Fibroblast of lung (primary cell): Measurements from ENCODE around the gene TRAPPC12. TPM values are rescaled to one million over a fixed set of nuclear protein-coding genes. Genes with fewer than 3 reads are reported as not detected.

Experiments
- DNase-seq, 2 donors: peaks; one replicate each; pipeline versions ENCODE4 v3.0.0 to v3.0.0-alpha.2; 2010; ENCODE audit warnings: low read depth in 2 of 2
- H2AFZ ChIP-seq: 2 replicates; pipeline ENCODE4 v1.5.1; 2012; ENCODE audit warnings: low read length, control low read depth, inconsistent platforms
- H3K27ac ChIP-seq: 2 replicates; pipeline ENCODE4 v1.5.1; 2011; ENCODE audit warnings: low read length, control low read depth; ENCODE audit not compliant: insufficient read depth
- H3K27me3 ChIP-seq: 2 replicates; pipeline ENCODE4 v1.5.1; 2011; ENCODE audit warnings: mild to moderate bottlenecking, low read length; ENCODE audit not compliant: control insufficient read depth, insufficient read depth
- H3K36me3 ChIP-seq: 2 replicates; pipeline ENCODE4 v1.5.1; 2011; ENCODE audit warnings: low read length; ENCODE audit not compliant: control insufficient read depth, insufficient read depth
- H3K4me1 ChIP-seq: 2 replicates; pipeline ENCODE4 v1.5.1; 2011; ENCODE audit warnings: low read length; ENCODE audit not compliant: control insufficient read depth, insufficient read depth; ENCODE audit errors: extremely low read depth
- H3K4me2 ChIP-seq: 2 replicates; pipeline ENCODE4 v1.5.1; 2011; ENCODE audit warnings: low read length, control low read depth; ENCODE audit not compliant: insufficient read depth; ENCODE audit errors: extremely low read depth
- H3K4me3 ChIP-seq, 4 experiments: fragments of 200-600 bp in 1 of 4; sonication (generic) in 1 of 4; replicated peaks in 1 of 4; 2 replicates each; pipeline ENCODE4 v1.5.1; 2011 to 2016; ENCODE audit warnings: low read length in 4 of 4, low read depth in 3 of 4, mild to moderate bottlenecking in 3 of 4, control low read depth in 2 of 4, inconsistent platforms in 1 of 4, mixed read lengths in 1 of 4; ENCODE audit not compliant: insufficient read depth in 1 of 4; ENCODE audit errors: control extremely low read depth in 1 of 4
- H3K79me2 ChIP-seq: 2 replicates; pipeline ENCODE4 v1.5.1; 2012; ENCODE audit warnings: mild to moderate bottlenecking, low read length, inconsistent platforms; ENCODE audit not compliant: control insufficient read depth, insufficient read depth
- H3K9ac ChIP-seq: 2 replicates; pipeline ENCODE4 v1.5.1; 2011; ENCODE audit warnings: mild to moderate bottlenecking, low read length, control low read depth; ENCODE audit not compliant: insufficient read depth
- H3K9me3 ChIP-seq: 2 replicates; pipeline ENCODE4 v1.5.1; 2012; ENCODE audit warnings: low read depth, low read length; ENCODE audit not compliant: control insufficient read depth, insufficient read depth
- H4K20me1 ChIP-seq: 2 replicates; pipeline ENCODE4 v1.5.1; 2011; ENCODE audit warnings: low read length; ENCODE audit not compliant: control insufficient read depth, insufficient read depth; ENCODE audit errors: extremely low read depth
- CTCF ChIP-seq, 2 donors: IDR thresholded peaks in 1 of 2; conservative IDR thresholded peaks in 1 of 2; 1 replicate in 1 of 2; 2 replicates in 1 of 2; pipeline ENCODE4 v1.5.1; 2011 to 2012; ENCODE audit warnings: low read length in 2 of 2, control low read depth in 1 of 2, inconsistent platforms in 1 of 2, low read depth in 1 of 2, mild to moderate bottlenecking in 1 of 2
- EZH2 ChIP-seq: IDR thresholded peaks from 2 replicates; pipeline ENCODE4 v1.5.1; 2012; ENCODE audit warnings: low read length, control low read depth, mild to moderate bottlenecking; ENCODE audit errors: missing control alignments
- polyA plus RNA-seq, 2 donors: library from polyadenylated mRNA; depleted of rRNA in 1 of 2; stranded (reverse) in 1 of 2; unstranded in 1 of 2; fragments of >200 nt; gene quantifications; 2 replicates each; pipeline ENCODE4 v1.2.1, GENCODE V29; 2011 to 2012; ENCODE audit warnings: missing spikeins in 1 of 2
- total RNA-seq: library from RNA; depleted of rRNA; stranded (reverse); fragments of >200 nt; gene quantifications from 2 replicates; pipeline ENCODE4 v1.2.1, GENCODE V29; 2014

Gene TRAPPC12
- total and polyA plus RNA-seq, 2 donors (not counting 1 experiment from before 2014, with no cell fraction given) = 33.7 to 53.2 TPM

- no peaks in the 10 kb centered on the region for H3K4me1 ChIP-seq
- no peak overlapping the region for H3K4me2 ChIP-seq
- no peak overlapping the region for H3K4me3 ChIP-seq
- no peak for DNase-seq
- H2AFZ ChIP-seq = no peak overlapping the region
- no peaks in the 10 kb centered on the region for H3K27me3 ChIP-seq
- no peaks in the 10 kb centered on the region for H4K20me1 ChIP-seq
- peaks cover 12% of the 10 kb centered on the region for H3K36me3 ChIP-seq
- H3K79me2 ChIP-seq = peaks cover 3% of the 10 kb centered on the region
- no peaks in the 10 kb centered on the region for H3K9me3 ChIP-seq
- TF ChIP-seq CTCF (conservative IDR thresholded peaks at IDR 0.05 in 1 of 2, IDR thresholded peaks at IDR 0.05 in 1 of 2; ENCODE audit: low read depth in 1 of 2, low read length in 2 of 2) (no peak), EZH2 (no peak)
- H3K9ac ChIP-seq = no peak overlapping the region
- H3K27ac ChIP-seq = no peak overlapping the region
These were observed 39.4 kb downstream of the TRAPPC12 start for GRCh38 chr2:3418766-3419404.

- no peak overlapping the region for H3K4me3 ChIP-seq
- no peaks in the 10 kb centered on the region for H3K27me3 ChIP-seq
- peaks cover 13% of the 10 kb centered on the region for H3K36me3 ChIP-seq
- H2AFZ ChIP-seq = no peak overlapping the region
- DNase-seq = no peak
- TF ChIP-seq EZH2 (no peak), CTCF (conservative IDR thresholded peaks at IDR 0.05 in 1 of 2, IDR thresholded peaks at IDR 0.05 in 1 of 2; ENCODE audit: low read depth in 1 of 2, low read length in 2 of 2) (no peak)
- no peaks in the 10 kb centered on the region for H3K79me2 ChIP-seq
- no peak overlapping the region for H3K27ac ChIP-seq
- no peak overlapping the region for H3K4me2 ChIP-seq
- H3K4me1 ChIP-seq = no peaks in the 10 kb centered on the region
- no peak overlapping the region for H3K9ac ChIP-seq
- no peaks in the 10 kb centered on the region for H4K20me1 ChIP-seq
- H3K9me3 ChIP-seq = no peaks in the 10 kb centered on the region
These were observed 40.7 kb downstream of the TRAPPC12 start for GRCh38 chr2:3420076-3420768.

- H3K4me3 ChIP-seq = no peak overlapping the region
- H4K20me1 ChIP-seq = no peaks in the 10 kb centered on the region
- H3K27me3 ChIP-seq = no peaks in the 10 kb centered on the region
- H3K9me3 ChIP-seq = no peaks in the 10 kb centered on the region
- peaks cover 13% of the 10 kb centered on the region for H3K36me3 ChIP-seq
- H3K9ac ChIP-seq = no peak overlapping the region
- TF ChIP-seq CTCF (conservative IDR thresholded peaks at IDR 0.05 in 1 of 2, IDR thresholded peaks at IDR 0.05 in 1 of 2; ENCODE audit: low read depth in 1 of 2, low read length in 2 of 2) (no peak), EZH2 (no peak)
- no peaks in the 10 kb centered on the region for H3K4me1 ChIP-seq
- no peak overlapping the region for H3K4me2 ChIP-seq
- no peaks in the 10 kb centered on the region for H3K79me2 ChIP-seq
- peak in 1 of 2 donors; percentile 37 for DNase-seq
- no peak overlapping the region for H2AFZ ChIP-seq
- H3K27ac ChIP-seq = no peak overlapping the region
These were observed 41.4 kb downstream of the TRAPPC12 start for GRCh38 chr2:3420769-3421397.
